Pancreas (tissue), 10 donors: Measurements from ENCODE around the gene C3orf49. TPM values are rescaled to one million over a fixed set of nuclear protein-coding genes. Genes with fewer than 3 reads are reported as not detected.

Experiments used
- ATAC-seq, 4 donors: fragments of 200-7000 bp; cut with Tn5 transposase; one replicate each; pipeline versions ENCODE4 v1.8.0 to v1.9.1; 2020; ENCODE audit warnings: mild to moderate bottlenecking in 4 of 4, moderate library complexity in 4 of 4
- DNase-seq, 6 donors: peaks; one replicate each; pipeline ENCODE4 v3.0.0-alpha.2; 2020
- FAIRE-seq: peaks from 2 replicates; lab custom pipeline; 2012; peaks lifted over from hg19 to GRCh38; lab: Jason Lieb, UNC
- H3K27ac ChIP-seq, 4 donors: fragments of 200-600 bp; sonication (generic); 1 replicate in 3 of 4; 2 replicates in 1 of 4; pipeline versions ENCODE4 v1.5.0 to v1.8.0; 2020
- H3K27me3 ChIP-seq, 4 donors: fragments of 200-600 bp; one replicate each; pipeline ENCODE4 v1.8.0; 2021
- H3K36me3 ChIP-seq, 3 donors: fragments of 200-600 bp; sonication (generic) in 1 of 3; one replicate each; pipeline versions ENCODE4 v1.5.0 to v1.8.0; 2020 to 2021
- H3K4me1 ChIP-seq, 3 donors: fragments of 200-600 bp; one replicate each; pipeline ENCODE4 v1.8.0; 2021
- H3K4me3 ChIP-seq, 4 donors: fragments of 200-600 bp; sonication (generic) in 2 of 4; one replicate each; pipeline versions ENCODE4 v1.5.0 to v1.8.0; 2020 to 2021
- H3K9me3 ChIP-seq, 4 donors: fragments of 200-600 bp; one replicate each; pipeline ENCODE4 v1.8.0; 2021
- WGBS, 2 donors: extraction: QIAGEN DNeasy Blood & Tissue Kit; methylation state at CpG; one replicate each; pipeline ENCODE4 v1.1.7; 2013; 5-methylcytosine and 5-hydroxymethylcytosine counted together
- intact Hi-C, 3 donors: fragments of 100-400 bp; cut with DNase I; formaldehyde crosslinking; loops; one replicate each; pipeline versions ENCODE4 v1.11.1 to v1.14.2; 2022
- polyA plus RNA-seq, 2 donors: library from polyadenylated mRNA; stranded (reverse); fragments of 200-250 nt; gene quantifications; one replicate each; pipeline ENCODE4 v1.2.3, GENCODE V29; 2013
- total RNA-seq, 6 donors: library from RNA; stranded (reverse); fragmentation: NEBNext Ultra II Directional in 4 of 6; extraction: Animal tissue kit (Norgen Biotek cat#: 25700) in 4 of 6; gene quantifications; one replicate each; pipeline versions ENCODE4 v1.2.1 to v1.2.4, GENCODE V29; 2021 to 2023
- TF ChIP-seq, protein P1 (sequence below), 4 donors: fragments of 200-600 bp; sonication (generic) in 3 of 4; IDR thresholded peaks; one replicate each; pipeline versions ENCODE4 v1.5.0 to v1.8.0; 2021; ENCODE audit warnings: antibody characterized with exemption in 4 of 4
- donor health status: healthy with polysubstance abuse.
- donor health status: DM: no; HTN: no; CAD: no; lungs with moderate emphysema.
- donor health status: DM: no; HTN: no; CAD: no.
- donor health status: control.
- donor health status: control.
- donor health status: Bipolar disorder and iron deficiency.
- donor health status: DM: yes; HTN: yes; CAD: no.
- donor health status: DM: no; HTN: no; CAD: no.
- donor health status: DM: no; HTN: no; CAD: no.
- donor health status: DM: yes; HTN: yes; CAD: no.

The C3orf49 gene
- total and polyA plus RNA-seq, 8 donors, result not detected

DNA sequence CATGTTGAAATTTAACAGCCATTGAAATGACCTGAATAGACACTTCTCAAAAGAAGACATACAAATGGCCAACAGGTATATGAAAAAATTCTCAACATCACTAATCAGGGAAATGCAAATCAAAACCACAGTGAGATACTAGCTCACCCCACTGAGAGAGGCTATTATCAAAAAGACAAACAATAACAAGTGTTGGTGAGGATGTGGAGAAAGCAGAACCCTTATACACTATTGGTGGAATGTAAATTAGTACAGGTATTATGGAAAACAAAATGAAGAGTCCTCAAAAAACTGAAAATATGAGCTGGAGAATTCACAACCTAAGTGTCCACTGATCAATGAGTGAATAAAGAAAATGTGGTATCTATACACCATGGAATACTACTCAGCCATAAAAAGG is 23.0 kb downstream of the C3orf49 start:
- Histone ChIP-seq H3K4me3 (no peak overlapping the region), H3K27me3 (no peaks in the 10 kb centered on the region), H3K36me3 (no peaks in the 10 kb centered on the region), H3K4me1 (no peaks in the 10 kb centered on the region), H3K9me3 (no peaks in the 10 kb centered on the region), H3K27ac (no peak overlapping the region)
- intact Hi-C loops, result no loop called here
- ATAC-seq (no peak), DNase-seq (no peak), FAIRE-seq (no peak)
- TF ChIP-seq, protein P1, sequence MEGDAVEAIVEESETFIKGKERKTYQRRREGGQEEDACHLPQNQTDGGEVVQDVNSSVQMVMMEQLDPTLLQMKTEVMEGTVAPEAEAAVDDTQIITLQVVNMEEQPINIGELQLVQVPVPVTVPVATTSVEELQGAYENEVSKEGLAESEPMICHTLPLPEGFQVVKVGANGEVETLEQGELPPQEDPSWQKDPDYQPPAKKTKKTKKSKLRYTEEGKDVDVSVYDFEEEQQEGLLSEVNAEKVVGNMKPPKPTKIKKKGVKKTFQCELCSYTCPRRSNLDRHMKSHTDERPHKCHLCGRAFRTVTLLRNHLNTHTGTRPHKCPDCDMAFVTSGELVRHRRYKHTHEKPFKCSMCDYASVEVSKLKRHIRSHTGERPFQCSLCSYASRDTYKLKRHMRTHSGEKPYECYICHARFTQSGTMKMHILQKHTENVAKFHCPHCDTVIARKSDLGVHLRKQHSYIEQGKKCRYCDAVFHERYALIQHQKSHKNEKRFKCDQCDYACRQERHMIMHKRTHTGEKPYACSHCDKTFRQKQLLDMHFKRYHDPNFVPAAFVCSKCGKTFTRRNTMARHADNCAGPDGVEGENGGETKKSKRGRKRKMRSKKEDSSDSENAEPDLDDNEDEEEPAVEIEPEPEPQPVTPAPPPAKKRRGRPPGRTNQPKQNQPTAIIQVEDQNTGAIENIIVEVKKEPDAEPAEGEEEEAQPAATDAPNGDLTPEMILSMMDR (IDR thresholded peaks at IDR 0.05), result no peak

DNA sequence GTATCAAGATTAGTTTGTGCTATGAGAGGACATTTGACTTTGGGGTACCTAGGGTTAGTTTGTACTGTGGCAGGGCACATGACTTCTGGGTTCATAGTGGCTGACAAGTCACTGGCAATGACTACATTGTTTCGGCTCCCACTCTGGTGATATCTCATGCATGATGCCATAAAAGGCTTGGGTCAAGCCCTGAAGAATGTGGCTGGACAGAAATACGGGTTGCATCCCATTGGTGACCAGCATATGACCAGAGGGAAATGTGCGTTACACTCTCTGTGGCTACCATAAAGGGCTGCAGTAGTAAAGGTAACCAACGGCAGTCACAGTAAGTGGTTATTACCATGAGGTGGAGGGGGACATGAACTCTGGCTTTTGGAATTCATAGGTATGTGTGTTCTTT is 26.1 kb downstream of the C3orf49 start:
- ATAC-seq, result no peak
- intact Hi-C loops, result no loop called here
- Histone ChIP-seq H3K4me1 (peaks cover 0 to 8% (median 3%) of the 10 kb centered on the region in 3 donors), H3K36me3 (no peaks in the 10 kb centered on the region), H3K9me3 (no peaks in the 10 kb centered on the region), H3K4me3 (no peak overlapping the region), H3K27me3 (no peaks in the 10 kb centered on the region), H3K27ac (no peak overlapping the region)
- TF ChIP-seq, protein P1 (IDR thresholded peaks at IDR 0.05), result no peak
- FAIRE-seq, result no peak
- DNase-seq, result no peak
- 93 to 98% methylated on average over 4 of the region's 4 CpGs for WGBS, 2 donors

DNA sequence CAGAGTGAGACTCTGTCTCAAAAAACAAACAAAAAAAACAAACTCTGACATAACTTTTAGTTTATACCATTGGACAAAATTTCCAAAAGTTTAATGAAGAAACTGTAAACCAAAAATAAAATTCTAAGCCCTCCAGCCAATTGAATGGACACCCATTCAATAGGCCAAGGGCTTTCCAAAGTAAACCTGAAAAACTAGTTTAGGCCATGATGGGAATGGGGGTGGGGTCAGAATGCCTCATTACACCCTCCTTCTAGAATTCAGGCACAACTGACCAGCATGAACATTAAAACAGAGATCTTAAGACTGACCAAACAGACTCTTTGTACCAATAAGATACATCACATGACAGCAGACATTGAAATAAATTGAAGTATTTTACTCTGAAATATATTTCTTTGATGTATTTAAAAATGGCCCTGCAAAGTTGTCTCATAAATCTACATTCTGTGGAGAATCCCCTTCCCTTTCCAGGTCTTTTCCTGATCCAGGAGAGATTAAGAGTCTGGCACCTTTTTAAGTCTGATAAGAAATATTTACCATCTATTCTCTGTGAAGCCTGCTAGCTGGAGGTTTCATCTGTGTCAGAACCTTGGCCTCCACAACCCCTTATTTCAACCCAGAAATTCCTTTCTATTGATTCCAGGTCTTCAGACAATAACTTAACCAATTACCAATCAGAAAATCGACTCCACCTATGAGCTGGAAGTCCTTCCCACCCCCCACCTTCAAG is 28.8 kb downstream of the C3orf49 start:
- H3K4me3 ChIP-seq, result no peak overlapping the region
- DNase-seq, result no peak
- H3K27me3 ChIP-seq, result no peaks in the 10 kb centered on the region
- 20 to 21% methylated on average over 1 of the region's 1 CpG for WGBS, 2 donors
- no peaks in the 10 kb centered on the region for H3K9me3 ChIP-seq
- H3K27ac ChIP-seq, result no peak overlapping the region
- no peaks in the 10 kb centered on the region for H3K36me3 ChIP-seq
- peaks cover 0 to 8% (median 3%) of the 10 kb centered on the region in 3 donors for H3K4me1 ChIP-seq
- no peak for FAIRE-seq
- TF ChIP-seq, protein P1 (IDR thresholded peaks at IDR 0.05), result no peak
- ATAC-seq, result peak; percentile 41 to 80 (median 58)
- intact Hi-C loops, result no loop called here

DNA sequence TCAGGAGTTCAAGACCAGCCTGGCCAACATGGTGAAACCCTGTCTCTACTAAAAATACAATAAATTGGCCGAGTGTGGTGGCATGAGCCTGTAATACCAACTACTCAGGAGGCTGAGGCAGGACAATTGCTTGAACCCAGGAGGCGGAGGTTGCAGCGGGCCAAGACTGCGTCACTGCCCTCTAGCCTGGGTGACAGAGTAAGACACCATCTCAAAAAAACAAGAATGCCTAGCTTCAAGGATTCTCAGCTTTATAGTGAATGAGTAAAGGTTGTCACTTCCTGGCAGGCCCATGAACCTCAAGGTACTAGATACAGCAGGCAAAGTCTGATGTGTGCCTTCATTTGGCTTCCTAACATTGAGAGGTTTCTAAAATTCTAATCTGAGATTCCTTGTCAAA is 30.1 kb downstream of the C3orf49 start:
- Histone ChIP-seq H3K9me3 (no peaks in the 10 kb centered on the region), H3K27ac (no peak overlapping the region), H3K4me3 (no peak overlapping the region), H3K27me3 (no peaks in the 10 kb centered on the region), H3K4me1 (peaks cover 0 to 8% (median 3%) of the 10 kb centered on the region in 3 donors), H3K36me3 (no peaks in the 10 kb centered on the region)
- TF ChIP-seq, protein P1 (IDR thresholded peaks at IDR 0.05), result no peak
- DNase-seq (no peak), FAIRE-seq (no peak), ATAC-seq (no peak)
- intact Hi-C loops, result no loop called here
- WGBS, 2 donors, result 96% methylated on average over 4 of the region's 4 CpGs

- WGBS, 2 donors, result 94 to 98% methylated on average over 3 of the region's 3 CpGs
- no peak for DNase-seq
- H3K27me3 ChIP-seq, result no peaks in the 10 kb centered on the region
- intact Hi-C loops, result no loop called here
- H3K4me1 ChIP-seq, result peaks cover 0 to 8% (median 3%) of the 10 kb centered on the region in 3 donors
- no peak for FAIRE-seq
- no peaks in the 10 kb centered on the region for H3K36me3 ChIP-seq
- TF ChIP-seq, protein P1 (IDR thresholded peaks at IDR 0.05), result no peak
- no peak overlapping the region for H3K4me3 ChIP-seq
- H3K9me3 ChIP-seq, result no peaks in the 10 kb centered on the region
- no peak overlapping the region for H3K27ac ChIP-seq
- ATAC-seq, result no peak
Measured at GRCh38 chr3:63851287-63851686, 32.2 kb downstream of the C3orf49 start.
